Measurements from ENCODE around the gene TNPO2. TPM values are rescaled to one million over a fixed set of nuclear protein-coding genes. Genes with fewer than 3 reads are reported as not detected.

The TNPO2 gene
- total and polyA plus RNA-seq, 2 of the 13 experiments (the other 11 are each of a cell fraction or from before 2014, with no cell fraction given) = 31.7 to 61.0 TPM

DNA sequence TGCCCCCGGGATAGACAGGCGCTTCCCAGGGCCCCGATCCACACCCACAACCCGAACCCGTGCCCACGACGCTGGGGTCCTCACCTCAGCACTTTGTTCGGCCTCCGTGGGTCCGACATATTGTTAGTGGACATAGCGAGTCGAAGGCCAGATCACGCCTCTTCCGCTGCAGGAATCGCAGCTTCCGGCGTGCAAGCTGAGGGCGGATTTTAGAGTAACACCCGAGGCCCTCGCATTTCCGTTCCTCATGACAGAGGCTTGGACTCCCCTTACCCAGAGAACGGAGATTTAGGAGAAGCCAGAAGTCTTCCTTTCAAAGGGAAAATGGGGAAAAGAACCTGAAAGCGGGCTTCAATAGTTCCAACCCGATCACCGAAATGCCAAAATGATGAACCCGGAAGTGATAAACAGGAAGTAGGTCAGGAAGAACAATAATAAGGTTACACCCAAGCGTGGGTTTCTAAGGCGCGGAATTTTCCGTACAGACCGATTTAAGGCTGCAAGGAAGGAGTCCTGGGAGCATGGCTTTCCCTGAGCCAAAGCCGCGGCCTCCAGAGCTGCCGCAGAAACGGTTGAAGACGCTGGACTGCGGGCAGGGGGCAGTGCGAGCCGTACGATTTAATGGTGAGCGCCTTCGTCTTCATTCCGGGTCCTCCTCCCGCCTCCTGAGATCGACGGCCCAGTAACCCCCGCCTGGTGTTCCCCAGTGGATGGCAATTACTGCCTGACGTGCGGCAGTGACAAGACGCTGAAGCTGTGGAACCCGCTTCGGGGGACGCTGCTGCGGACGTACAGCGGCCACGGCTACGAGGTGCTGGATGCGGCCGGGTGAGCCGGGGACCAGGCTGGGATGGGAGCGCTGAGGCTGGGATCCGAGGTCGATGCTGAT, 54.2 kb downstream of the TNPO2 start (continued):
- TF ChIP-seq RXRA (CRISPR knock-in tag; IDR thresholded peaks at IDR 0.05) = 0 out of 2 replicates have a peak, but pooled peaks have one; percentile 34
- TF ChIP-seq SMAD1 (CRISPR knock-in tag; IDR thresholded peaks at IDR 0.05; ENCODE audit: borderline replicate concordance, low read depth) = no peak
- TF ChIP-seq, protein P1, sequence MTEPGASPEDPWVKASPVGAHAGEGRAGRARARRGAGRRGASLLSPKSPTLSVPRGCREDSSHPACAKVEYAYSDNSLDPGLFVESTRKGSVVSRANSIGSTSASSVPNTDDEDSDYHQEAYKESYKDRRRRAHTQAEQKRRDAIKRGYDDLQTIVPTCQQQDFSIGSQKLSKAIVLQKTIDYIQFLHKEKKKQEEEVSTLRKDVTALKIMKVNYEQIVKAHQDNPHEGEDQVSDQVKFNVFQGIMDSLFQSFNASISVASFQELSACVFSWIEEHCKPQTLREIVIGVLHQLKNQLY (CRISPR knock-in tag; IDR thresholded peaks at IDR 0.05) = no peak
- no peak for TF ChIP-seq JARID2 (CRISPR knock-in tag; IDR thresholded peaks at IDR 0.05; ENCODE audit: insufficient replicate concordance)
- no peak for TF ChIP-seq SIX4 (CRISPR knock-in tag; IDR thresholded peaks at IDR 0.05)
- TF ChIP-seq ZNF3 (CRISPR knock-in tag; IDR thresholded peaks at IDR 0.05) = no peak
- TF ChIP-seq PAXIP1 (CRISPR knock-in tag; conservative IDR thresholded peaks at IDR 0.05) = no peak
- TF ChIP-seq MEIS2 (CRISPR knock-in tag; IDR thresholded peaks at IDR 0.05) = peak; percentile 10; the same call in 1 of the 2 replicates
- peak; percentile 74; the same call in 1 of the 2 replicates for TF ChIP-seq HOXA3 (CRISPR knock-in tag; IDR thresholded peaks at IDR 0.05)
- TF ChIP-seq CREB3 (CRISPR knock-in tag; IDR thresholded peaks at IDR 0.05) = no peak
- no peak for TF ChIP-seq ZBTB1 (CRISPR knock-in tag; IDR thresholded peaks at IDR 0.05; ENCODE audit: borderline replicate concordance)
- 0 out of 2 replicates have a peak, but pooled peaks have one; percentile 31 for TF ChIP-seq RFXANK (CRISPR knock-in tag; IDR thresholded peaks at IDR 0.05)
- no peak for TF ChIP-seq ATM (IDR thresholded peaks at IDR 0.05; ENCODE audit: borderline replicate concordance)
- TF ChIP-seq AGO2 (optimal IDR thresholded peaks at IDR 0.05; ENCODE audit: low read depth, low read length) = no peak
- TF ChIP-seq GLI4 (CRISPR knock-in tag; IDR thresholded peaks at IDR 0.05; ENCODE audit: borderline replicate concordance) = 0 out of 2 replicates have a peak, but pooled peaks have one; percentile 73
- no peak; the same call in 1 of the 2 replicates for TF ChIP-seq ZFP37 (CRISPR knock-in tag; IDR thresholded peaks at IDR 0.05; ENCODE audit: borderline replicate concordance)
- no peak for TF ChIP-seq TCF12 (IDR thresholded peaks at IDR 0.05)
- TF ChIP-seq TCF12 (CRISPR knock-in tag; IDR thresholded peaks at IDR 0.05) = no peak
- TF ChIP-seq HIVEP1 (CRISPR knock-in tag; IDR thresholded peaks at IDR 0.05) = 0 out of 2 replicates have a peak, but pooled peaks have one; percentile 8
- no peak for TF ChIP-seq MZF1 (CRISPR knock-in tag; IDR thresholded peaks at IDR 0.05; ENCODE audit: borderline replicate concordance)
- no peak for TF ChIP-seq FOXA1 (IDR thresholded peaks at IDR 0.05)
- peak; percentile 24; the same call in 1 of the 2 replicates for TF ChIP-seq FOXA1 (CRISPR knock-in tag; IDR thresholded peaks at IDR 0.05)
